HL-60/S4 treated with retinoic acid at 250 ng/mL for 4 days and 3 days (cell line): ENCODE measurements around the gene GLO1.

ENCODE experiments used
- in situ Hi-C: fragments of 300-500 bp; cut with MboI; formaldehyde crosslinking; loops from 2 replicates; pipeline ENCODE4 v1.7.0; 2022; ENCODE audit warnings: low sequenced_read_pairs

The GLO1 gene

GRCh38 chr6:38673397-38674165 is 29.4 kb downstream of the GLO1 start:
- in situ Hi-C loops = no loop called here

GRCh38 chr6:38671885-38672467 is 31.0 kb downstream of the GLO1 start:
- in situ Hi-C loops = no loop called here

GRCh38 chr6:38658418-38659167 is 44.4 kb downstream of the GLO1 start:
- in situ Hi-C loops = no loop called here

GRCh38 chr6:38656896-38657295 is 46.0 kb downstream of the GLO1 start:
- in situ Hi-C loops = no loop called here

GRCh38 chr6:38654263-38654662 is 48.7 kb downstream of the GLO1 start:
- in situ Hi-C loops = no loop called here

GRCh38 chr6:38651121-38651784 is 51.7 kb downstream of the GLO1 start:
- in situ Hi-C loops = no loop called here

GRCh38 chr6:38650207-38650752 is 52.7 kb downstream of the GLO1 start:
- in situ Hi-C loops = no loop called here

GRCh38 chr6:38649744-38650143 is 53.2 kb downstream of the GLO1 start:
- in situ Hi-C loops = no loop called here

GRCh38 chr6:38648629-38649028 is 54.3 kb downstream of the GLO1 start:
- in situ Hi-C loops = no loop called here

- in situ Hi-C loops = no loop called here
Measured at GRCh38 chr6:38646166-38646878, 56.6 kb downstream of the GLO1 start.

GRCh38 chr6:38644951-38645350 is 58.0 kb downstream of the GLO1 start:
- in situ Hi-C loops = no loop called here

- in situ Hi-C loops = no loop called here
Measured at GRCh38 chr6:38640216-38640909, 62.6 kb downstream of the GLO1 start.

GRCh38 chr6:38639498-38640215 is 63.3 kb downstream of the GLO1 start, which contains the start of gene BTBD9:
BTBD9 (minus strand) TSS chr6:38639929.
- in situ Hi-C loops = no loop called here

- in situ Hi-C loops = no loop called here
Measured at GRCh38 chr6:38638941-38639497, 63.9 kb downstream of the GLO1 start.

- in situ Hi-C loops = no loop called here
Measured at GRCh38 chr6:38637756-38638155, 65.2 kb downstream of the GLO1 start.

- in situ Hi-C loops = no loop called here
Measured at GRCh38 chr6:38636027-38636426, 66.9 kb downstream of the GLO1 start.

GRCh38 chr6:38634518-38634917 is 68.4 kb downstream of the GLO1 start:
- in situ Hi-C loops = no loop called here

GRCh38 chr6:38632490-38632889 is 70.5 kb downstream of the GLO1 start:
- in situ Hi-C loops = no loop called here
